Activated CD8-positive, alpha-beta T cell treated with anti-CD3 and anti-CD28 coated beads for 36 hours (primary cell): ENCODE data around the gene VENTX. TPM values are rescaled to one million over a fixed set of nuclear protein-coding genes. Genes with fewer than 3 reads are reported as not detected.

Source experiments
- ATAC-seq: fragments of 200-7000 bp; cut with Tn5 transposase; one replicate; pipeline ENCODE4 v1.10.0; 2021; ENCODE audit warnings: mild to moderate bottlenecking, moderate library complexity
- CTCF ChIA-PET: fragments of 350-600 bp; sonication (Branson Sonifier 250); formaldehyde crosslinking; loops from one replicate; lab custom pipeline; 2021; ENCODE audit warnings: antibody characterized with exemption; lab: Charles Lee
- POLR2A ChIA-PET: fragments of 350-600 bp; sonication (Branson Sonifier 250); formaldehyde crosslinking; loops from one replicate; lab custom pipeline; 2021; ENCODE audit warnings: antibody characterized with exemption; lab: Charles Lee
- DNase-seq: peaks from one replicate; pipeline ENCODE4 v3.0.0-alpha.2; 2020
- H3K27ac Mint-ChIP-seq: one replicate; pipeline ENCODE4 v1.8.0; 2021; ENCODE audit warnings: mild to moderate bottlenecking, mixed read lengths
- H3K27me3 Mint-ChIP-seq: one replicate; pipeline ENCODE4 v1.8.0; 2021; ENCODE audit warnings: mixed read lengths
- H3K36me3 Mint-ChIP-seq: one replicate; pipeline ENCODE4 v1.8.0; 2021; ENCODE audit warnings: low read depth, mixed read lengths
- H3K4me1 Mint-ChIP-seq: one replicate; pipeline ENCODE4 v1.8.0; 2021; ENCODE audit warnings: low read depth, mixed read lengths
- H3K4me3 Mint-ChIP-seq: one replicate; pipeline ENCODE4 v1.8.0; 2021; ENCODE audit warnings: mild to moderate bottlenecking, moderate library complexity, mixed read lengths
- H3K9me3 Mint-ChIP-seq: one replicate; pipeline ENCODE4 v1.8.0; 2021; ENCODE audit warnings: mixed read lengths
- intact Hi-C: fragments of 100-400 bp; cut with micrococcal nuclease; formaldehyde crosslinking; loops from one replicate; pipeline ENCODE4 v1.10.0; 2022
- total RNA-seq, 2 experiments: library from RNA; stranded (reverse); gene quantifications; one replicate each; pipeline ENCODE4 v1.2.3, GENCODE V29; 2021
- TF ChIP-seq, protein P1 (sequence below): fragments of 200-600 bp; IDR thresholded peaks from one replicate; pipeline ENCODE4 v1.8.0; 2022; ENCODE audit warnings: antibody characterized with exemption, mild to moderate bottlenecking

VENTX gene
- total RNA-seq, 2 experiments from 2014 or later: 0.09 TPM; not detected in 1

GRCh38 chr10:133282846-133283390 lies 45.3 kb downstream of the VENTX start:
- DNase-seq (no peak), ATAC-seq (no peak)
- intact Hi-C loops: no loop called here
- Mint-ChIP-seq H3K4me1 (peaks cover 18% of the 10 kb centered on the region), H3K9me3 (no peaks in the 10 kb centered on the region), H3K27ac (no peak overlapping the region), H3K27me3 (no peaks in the 10 kb centered on the region), H3K4me3 (no peak overlapping the region), H3K36me3 (peaks cover 27% of the 10 kb centered on the region)
- TF ChIP-seq, protein P1, sequence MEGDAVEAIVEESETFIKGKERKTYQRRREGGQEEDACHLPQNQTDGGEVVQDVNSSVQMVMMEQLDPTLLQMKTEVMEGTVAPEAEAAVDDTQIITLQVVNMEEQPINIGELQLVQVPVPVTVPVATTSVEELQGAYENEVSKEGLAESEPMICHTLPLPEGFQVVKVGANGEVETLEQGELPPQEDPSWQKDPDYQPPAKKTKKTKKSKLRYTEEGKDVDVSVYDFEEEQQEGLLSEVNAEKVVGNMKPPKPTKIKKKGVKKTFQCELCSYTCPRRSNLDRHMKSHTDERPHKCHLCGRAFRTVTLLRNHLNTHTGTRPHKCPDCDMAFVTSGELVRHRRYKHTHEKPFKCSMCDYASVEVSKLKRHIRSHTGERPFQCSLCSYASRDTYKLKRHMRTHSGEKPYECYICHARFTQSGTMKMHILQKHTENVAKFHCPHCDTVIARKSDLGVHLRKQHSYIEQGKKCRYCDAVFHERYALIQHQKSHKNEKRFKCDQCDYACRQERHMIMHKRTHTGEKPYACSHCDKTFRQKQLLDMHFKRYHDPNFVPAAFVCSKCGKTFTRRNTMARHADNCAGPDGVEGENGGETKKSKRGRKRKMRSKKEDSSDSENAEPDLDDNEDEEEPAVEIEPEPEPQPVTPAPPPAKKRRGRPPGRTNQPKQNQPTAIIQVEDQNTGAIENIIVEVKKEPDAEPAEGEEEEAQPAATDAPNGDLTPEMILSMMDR: no peak
- POLR2A ChIA-PET: interaction anchor here (0.7 kb wide), 1 partner anchor 27 kb away, joined by 3 read pairs; no protein-coding TSS in a partner anchor
- CTCF ChIA-PET: no interaction called here

- peaks cover 30% of the 10 kb centered on the region for H3K36me3 Mint-ChIP-seq
- H3K27ac Mint-ChIP-seq: no peak overlapping the region
Measured at GRCh38 chr10:133283931-133284330, 46.3 kb downstream of the VENTX start.

DNA sequence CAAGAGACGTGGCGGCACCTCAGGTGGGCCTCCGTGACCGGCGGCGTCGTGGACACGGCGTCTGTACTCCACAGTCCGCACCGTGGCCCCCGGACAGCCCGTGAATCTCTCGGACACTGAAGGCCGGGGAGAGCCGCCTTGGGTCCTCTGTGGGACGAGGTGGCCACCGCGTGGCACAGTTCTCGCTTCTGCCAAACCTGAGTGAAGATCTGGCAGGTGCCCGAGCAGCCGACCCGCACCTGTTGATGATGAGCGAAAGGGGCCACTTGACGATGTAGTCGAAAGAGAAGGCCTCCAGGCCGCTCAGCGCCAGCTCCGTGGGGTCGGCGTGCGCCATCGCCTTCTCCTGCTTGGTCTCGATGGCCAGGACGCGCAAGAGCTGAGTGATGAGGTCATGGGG lies 47.6 kb downstream of the VENTX start:
- no peak overlapping the region for H3K27ac Mint-ChIP-seq
- ATAC-seq: no peak

More at GRCh38 chr10:133283931-133284330, 46.3 kb downstream of the VENTX start:
- H3K9me3 Mint-ChIP-seq: no peaks in the 10 kb centered on the region
- TF ChIP-seq, protein P1: no peak
- ChIA-PET CTCF (no interaction called here), POLR2A (interaction anchor here (0.6 kb wide), 1 partner anchor 12 kb away, joined by 4 read pairs; no protein-coding TSS in a partner anchor)
- H3K4me3 Mint-ChIP-seq: no peak overlapping the region
- intact Hi-C loops: no loop called here
- no peaks in the 10 kb centered on the region for H3K27me3 Mint-ChIP-seq
- peaks cover 7% of the 10 kb centered on the region for H3K4me1 Mint-ChIP-seq
- ATAC-seq (no peak), DNase-seq (no peak)

GRCh38 chr10:133286366-133286765 lies 48.7 kb downstream of the VENTX start:
- Mint-ChIP-seq H3K4me3 (no peak overlapping the region), H3K4me1 (no peaks in the 10 kb centered on the region), H3K27ac (no peak overlapping the region), H3K36me3 (peaks cover 37% of the 10 kb centered on the region), H3K27me3 (no peaks in the 10 kb centered on the region), H3K9me3 (no peaks in the 10 kb centered on the region)
- intact Hi-C loops: no loop called here
- ChIA-PET CTCF (no interaction called here), POLR2A (interaction anchor here (1.5 kb wide), 1 partner anchor 8 kb away, joined by 5 read pairs; no protein-coding TSS in a partner anchor)
- DNase-seq (no peak), ATAC-seq (no peak)
- TF ChIP-seq, protein P1: no peak

More for the DNA sequence above, 47.6 kb downstream of the VENTX start:
- peaks cover 33% of the 10 kb centered on the region for H3K36me3 Mint-ChIP-seq
- no peak for DNase-seq
- H3K27me3 Mint-ChIP-seq: no peaks in the 10 kb centered on the region
- intact Hi-C loops: no loop called here
- no peak overlapping the region for H3K4me3 Mint-ChIP-seq
- ChIA-PET CTCF (no interaction called here), POLR2A (no interaction called here)
- TF ChIP-seq, protein P1: no peak
- no peaks in the 10 kb centered on the region for H3K4me1 Mint-ChIP-seq
- H3K9me3 Mint-ChIP-seq: no peaks in the 10 kb centered on the region

- Mint-ChIP-seq H3K4me1 (no peaks in the 10 kb centered on the region), H3K27ac (no peak overlapping the region), H3K36me3 (peaks cover 40% of the 10 kb centered on the region), H3K4me3 (no peak overlapping the region), H3K9me3 (no peaks in the 10 kb centered on the region), H3K27me3 (no peaks in the 10 kb centered on the region)
- DNase-seq (no peak), ATAC-seq (no peak)
- POLR2A ChIA-PET: no interaction called here
- TF ChIP-seq, protein P1: no peak
- CTCF ChIA-PET: no interaction called here
- intact Hi-C loops: no loop called here
Measured at GRCh38 chr10:133287832-133288500, 50.3 kb downstream of the VENTX start.
